Activated naive CD8-positive, alpha-beta T cell treated with anti-CD3 and anti-CD28 coated beads, Interleukin-2, amount 10 ng/mL, durations not matched to agents 7 days and 5 days (primary cell): ENCODE measurements around the gene SYK. TPM values are rescaled to one million over a fixed set of nuclear protein-coding genes. Genes with fewer than 3 reads are reported as not detected.
"Not testable (repeated sequence)": the region's sequence is repeated elsewhere in the genome, so short reads cannot be mapped to it uniquely, and the experiment has no call there.

Experiments used
- ATAC-seq: fragments of 150-1000 bp; cut with Tn5 transposase; one replicate; pipeline ENCODE4 v1.10.0; 2021; ENCODE audit warnings: low read depth, moderate library complexity
- POLR2A ChIA-PET: fragments of 350-600 bp; sonication (Branson Sonifier 250); formaldehyde crosslinking; loops from one replicate; lab custom pipeline; 2021; ENCODE audit warnings: antibody characterized with exemption; lab: Charles Lee
- DNase-seq: peaks from one replicate; pipeline ENCODE4 v3.0.0; 2021
- H3K27ac Mint-ChIP-seq: one replicate; pipeline ENCODE4 v1.8.0; 2022; ENCODE audit warnings: mild to moderate bottlenecking, mixed read lengths
- H3K27me3 Mint-ChIP-seq: one replicate; pipeline ENCODE4 v1.8.0; 2022; ENCODE audit warnings: mild to moderate bottlenecking, moderate library complexity, mixed read lengths
- H3K36me3 Mint-ChIP-seq: one replicate; pipeline ENCODE4 v1.8.0; 2021; ENCODE audit warnings: mild to moderate bottlenecking, mixed read lengths
- H3K4me1 Mint-ChIP-seq: one replicate; pipeline ENCODE4 v1.8.0; 2021; ENCODE audit warnings: mixed read lengths
- H3K4me3 Mint-ChIP-seq: one replicate; pipeline ENCODE4 v1.8.0; 2022; ENCODE audit warnings: mild to moderate bottlenecking, moderate library complexity, mixed read lengths
- H3K9me3 Mint-ChIP-seq: one replicate; pipeline ENCODE4 v1.8.0; 2021; ENCODE audit warnings: mixed read lengths
- total RNA-seq, 2 experiments: library from RNA; stranded (reverse); gene quantifications; one replicate each; pipeline ENCODE4 v1.2.3, GENCODE V29; 2021

SYK gene
- total RNA-seq, 2 experiments from 2014 or later, result 0.69 to 0.82 TPM

DNA sequence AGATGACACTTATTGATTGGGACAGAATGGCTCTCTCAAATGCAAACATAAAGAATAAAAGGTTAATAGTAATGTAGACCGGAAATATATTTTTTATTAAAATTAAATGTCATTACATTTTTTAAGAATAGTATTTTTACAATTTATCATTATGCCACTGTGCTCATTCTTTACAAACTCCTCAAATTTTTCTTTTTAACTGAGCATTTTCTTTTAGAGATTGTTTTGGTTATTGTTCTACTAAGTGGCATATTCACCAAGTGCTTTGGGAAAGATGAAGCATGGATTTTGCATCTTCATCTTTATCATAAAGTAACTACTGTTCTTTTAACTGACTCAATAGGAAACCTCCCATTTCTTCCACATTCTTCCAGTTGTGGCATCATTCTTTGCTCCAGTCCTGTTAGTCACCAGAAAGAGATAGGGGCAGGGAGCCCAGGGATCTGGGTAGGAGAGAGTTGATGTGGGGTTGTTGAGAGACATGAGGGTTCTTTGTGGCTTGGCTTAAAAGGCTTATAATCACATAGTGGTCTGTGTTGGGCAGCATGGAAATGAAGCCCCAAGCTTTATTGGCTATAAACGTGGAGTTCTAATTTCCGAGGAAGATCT is 69.8 kb downstream of the SYK start:
- POLR2A ChIA-PET, result no interaction called here
- no peaks in the 10 kb centered on the region for H3K36me3 Mint-ChIP-seq
- no peak overlapping the region for H3K4me3 Mint-ChIP-seq
- no peak for ATAC-seq
- no peak overlapping the region for H3K27ac Mint-ChIP-seq
- H3K9me3 Mint-ChIP-seq, result no peaks in the 10 kb centered on the region
- H3K27me3 Mint-ChIP-seq, result peaks cover 5% of the 10 kb centered on the region
- no peak for DNase-seq
- no peaks in the 10 kb centered on the region for H3K4me1 Mint-ChIP-seq

DNA sequence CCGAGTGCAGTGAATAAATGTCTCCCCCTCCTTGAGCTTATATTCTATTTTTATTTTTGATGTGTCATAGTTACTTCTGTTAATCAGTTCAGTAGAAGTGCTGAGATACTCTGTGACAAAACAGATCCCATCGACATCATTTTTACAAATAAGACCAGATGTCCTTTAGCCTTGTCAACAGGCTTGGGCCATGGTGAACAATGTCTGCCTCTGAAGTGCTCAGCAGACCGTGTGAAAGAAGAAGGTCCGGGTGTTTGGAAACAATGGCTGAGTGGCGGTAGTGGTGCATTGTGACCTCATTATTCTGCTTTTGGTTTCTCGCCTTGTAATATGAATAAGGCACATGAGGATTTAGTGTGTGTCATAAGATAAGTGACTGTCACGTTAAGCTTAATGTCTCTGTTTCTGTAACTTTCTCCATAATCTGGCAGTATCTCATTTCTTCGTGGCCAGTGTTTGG is 71.2 kb downstream of the SYK start:
- ATAC-seq, result no peak
- POLR2A ChIA-PET, result no interaction called here
- Mint-ChIP-seq H3K27ac (no peak overlapping the region), H3K4me3 (no peak overlapping the region), H3K36me3 (no peaks in the 10 kb centered on the region), H3K4me1 (no peaks in the 10 kb centered on the region), H3K27me3 (peaks cover 5% of the 10 kb centered on the region), H3K9me3 (no peaks in the 10 kb centered on the region)
- DNase-seq, result no peak

DNA sequence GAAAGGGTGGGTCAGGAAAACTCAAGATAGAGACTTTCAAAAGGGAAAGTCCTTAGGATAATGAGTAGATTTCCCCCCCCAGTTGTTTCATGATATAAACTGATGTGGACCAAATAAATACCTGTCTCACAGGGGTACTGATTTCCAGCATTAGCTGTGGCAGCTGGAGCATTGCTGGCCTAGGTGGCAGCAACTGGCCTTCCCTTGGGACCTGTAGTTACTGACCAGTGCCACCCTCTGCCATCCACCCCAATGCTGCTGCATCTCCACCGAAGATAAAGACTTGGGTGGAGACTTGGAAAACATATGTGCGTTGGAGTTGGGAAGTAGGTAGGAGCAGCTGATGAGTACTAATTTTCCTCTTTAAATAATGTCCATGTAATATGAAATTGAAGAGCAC is 71.8 kb downstream of the SYK start:
- Mint-ChIP-seq H3K4me1 (no peaks in the 10 kb centered on the region), H3K4me3 (no peak overlapping the region), H3K36me3 (no peaks in the 10 kb centered on the region), H3K9me3 (no peaks in the 10 kb centered on the region), H3K27me3 (peaks cover 6% of the 10 kb centered on the region), H3K27ac (no peak overlapping the region)
- ATAC-seq (no peak), DNase-seq (no peak)
- POLR2A ChIA-PET, result no interaction called here

DNA sequence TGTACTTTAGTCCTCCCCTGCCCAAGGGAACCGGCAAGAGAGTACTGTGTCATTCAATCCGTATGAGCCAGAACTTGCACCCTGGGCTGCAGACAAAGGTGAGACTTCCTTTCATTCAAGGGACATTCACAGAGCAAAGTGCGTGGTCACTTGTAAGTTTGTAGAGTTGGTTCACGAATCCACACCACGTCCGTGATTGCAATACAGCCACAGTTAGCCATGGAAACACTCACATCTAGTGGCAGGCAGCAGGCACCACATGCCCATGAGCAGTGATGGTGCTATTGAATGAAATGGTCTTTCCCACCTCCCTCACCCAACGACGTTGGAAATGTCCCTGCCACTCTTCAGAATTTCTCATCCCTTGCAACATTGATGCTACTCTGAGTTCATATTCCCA is 72.6 kb downstream of the SYK start:
- H3K4me3 Mint-ChIP-seq, result no peak overlapping the region
- H3K36me3 Mint-ChIP-seq, result no peaks in the 10 kb centered on the region
- H3K9me3 Mint-ChIP-seq, result no peaks in the 10 kb centered on the region
- DNase-seq, result no peak
- peaks cover 8% of the 10 kb centered on the region for H3K27me3 Mint-ChIP-seq
- H3K27ac Mint-ChIP-seq, result no peak overlapping the region
- POLR2A ChIA-PET, result no interaction called here
- no peaks in the 10 kb centered on the region for H3K4me1 Mint-ChIP-seq
- no peak for ATAC-seq

DNA sequence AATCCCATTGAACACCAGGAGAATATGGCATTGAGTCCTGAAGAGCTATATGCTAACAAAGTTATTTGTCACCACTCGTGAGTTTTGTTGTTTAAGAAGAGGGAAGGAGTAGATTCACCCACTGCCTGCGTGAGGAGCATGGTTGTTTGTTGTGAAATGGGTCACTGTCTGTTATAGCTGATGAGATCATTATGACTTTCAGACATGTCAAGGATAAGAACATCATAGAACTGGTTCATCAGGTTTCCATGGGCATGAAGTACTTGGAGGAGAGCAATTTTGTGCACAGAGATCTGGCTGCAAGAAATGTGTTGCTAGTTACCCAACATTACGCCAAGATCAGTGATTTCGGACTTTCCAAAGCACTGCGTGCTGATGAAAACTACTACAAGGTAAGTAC is 76.9 kb downstream of the SYK start:
- H3K27me3 Mint-ChIP-seq, result peaks cover 3% of the 10 kb centered on the region
- no peak for DNase-seq
- H3K4me3 Mint-ChIP-seq, result no peak overlapping the region
- H3K27ac Mint-ChIP-seq, result no peak overlapping the region
- POLR2A ChIA-PET, result no interaction called here
- no peaks in the 10 kb centered on the region for H3K36me3 Mint-ChIP-seq
- H3K9me3 Mint-ChIP-seq, result no peaks in the 10 kb centered on the region
- ATAC-seq, result no peak
- no peaks in the 10 kb centered on the region for H3K4me1 Mint-ChIP-seq

DNA sequence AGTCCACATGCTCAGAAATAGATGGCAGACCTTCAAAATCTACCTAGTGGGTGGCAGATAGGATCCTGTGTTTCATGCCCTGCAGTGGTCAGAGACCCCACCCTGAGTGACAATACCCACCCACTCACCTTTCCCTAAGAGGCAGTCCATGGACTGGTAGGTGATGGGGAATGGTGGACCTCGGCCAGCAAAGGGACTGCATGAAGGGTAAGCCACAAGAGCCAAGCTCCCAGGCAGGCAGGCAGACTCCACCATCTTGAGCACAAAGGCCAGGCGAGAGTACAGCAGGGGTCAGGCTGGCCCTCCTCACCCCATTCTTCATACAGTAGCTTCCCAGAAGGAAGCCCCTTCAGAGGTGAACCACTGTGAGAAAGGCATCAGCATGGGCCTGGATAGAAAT is 78.4 kb downstream of the SYK start:
- no peaks in the 10 kb centered on the region for H3K4me1 Mint-ChIP-seq
- no peak overlapping the region for H3K27ac Mint-ChIP-seq
- no peaks in the 10 kb centered on the region for H3K36me3 Mint-ChIP-seq

DNA sequence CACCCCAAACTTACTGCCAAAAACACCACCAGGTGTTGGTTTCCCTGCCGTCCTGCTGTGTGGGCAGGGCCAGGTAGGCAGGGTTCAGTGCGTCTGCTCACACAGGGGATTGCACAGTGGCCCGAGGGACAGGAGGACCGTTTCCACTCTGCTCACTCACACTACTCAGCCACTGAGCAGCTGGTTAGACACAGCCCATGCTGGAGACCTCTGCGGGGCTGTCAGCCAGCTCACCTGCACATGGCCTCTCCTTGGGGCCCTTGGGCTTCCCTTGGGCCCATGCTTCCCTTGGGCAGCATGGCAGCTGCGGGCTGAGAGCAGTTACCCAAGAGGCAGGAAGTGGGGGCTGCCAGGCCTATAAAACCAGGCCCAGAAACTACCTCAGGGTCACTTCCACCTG is 79.0 kb downstream of the SYK start:
- H3K27me3 Mint-ChIP-seq, result peaks cover 9% of the 10 kb centered on the region
- DNase-seq (no peak), ATAC-seq (no peak)
- H3K4me1 Mint-ChIP-seq, result no peaks in the 10 kb centered on the region
- no peak overlapping the region for H3K4me3 Mint-ChIP-seq
- no peaks in the 10 kb centered on the region for H3K36me3 Mint-ChIP-seq
- no peaks in the 10 kb centered on the region for H3K9me3 Mint-ChIP-seq
- POLR2A ChIA-PET, result no interaction called here
- H3K27ac Mint-ChIP-seq, result no peak overlapping the region

More for the DNA sequence above, 78.4 kb downstream of the SYK start:
- Mint-ChIP-seq H3K9me3 (no peaks in the 10 kb centered on the region), H3K4me3 (no peak overlapping the region), H3K27me3 (peaks cover 5% of the 10 kb centered on the region)
- POLR2A ChIA-PET, result no interaction called here
- ATAC-seq, result no peak
- no peak for DNase-seq

DNA sequence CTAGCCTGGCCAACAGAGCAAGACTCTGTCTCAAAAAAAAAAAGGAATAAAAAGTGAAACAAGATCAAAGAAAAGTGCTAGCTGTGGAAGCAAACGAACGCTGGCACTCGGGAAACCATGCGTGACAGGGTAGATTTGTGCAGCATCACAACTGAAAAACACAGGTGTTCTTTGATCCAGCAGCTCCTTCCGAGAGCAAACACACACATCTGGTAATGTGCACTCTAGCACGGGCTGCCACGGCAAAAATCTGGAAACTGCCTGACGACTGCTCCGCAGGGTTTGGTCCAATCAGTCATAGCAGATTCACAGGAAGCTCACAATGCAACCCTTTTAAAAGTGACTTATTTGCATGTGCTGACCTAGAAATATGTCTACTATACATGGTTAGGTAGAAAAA is 80.0 kb downstream of the SYK start:
- Mint-ChIP-seq H3K4me1 (no peaks in the 10 kb centered on the region), H3K9me3 (no peaks in the 10 kb centered on the region), H3K36me3 (no peaks in the 10 kb centered on the region), H3K4me3 (no peak overlapping the region), H3K27ac (no peak overlapping the region), H3K27me3 (peaks cover 9% of the 10 kb centered on the region)
- ATAC-seq (no peak), DNase-seq (no peak)
- POLR2A ChIA-PET, result no interaction called here

DNA sequence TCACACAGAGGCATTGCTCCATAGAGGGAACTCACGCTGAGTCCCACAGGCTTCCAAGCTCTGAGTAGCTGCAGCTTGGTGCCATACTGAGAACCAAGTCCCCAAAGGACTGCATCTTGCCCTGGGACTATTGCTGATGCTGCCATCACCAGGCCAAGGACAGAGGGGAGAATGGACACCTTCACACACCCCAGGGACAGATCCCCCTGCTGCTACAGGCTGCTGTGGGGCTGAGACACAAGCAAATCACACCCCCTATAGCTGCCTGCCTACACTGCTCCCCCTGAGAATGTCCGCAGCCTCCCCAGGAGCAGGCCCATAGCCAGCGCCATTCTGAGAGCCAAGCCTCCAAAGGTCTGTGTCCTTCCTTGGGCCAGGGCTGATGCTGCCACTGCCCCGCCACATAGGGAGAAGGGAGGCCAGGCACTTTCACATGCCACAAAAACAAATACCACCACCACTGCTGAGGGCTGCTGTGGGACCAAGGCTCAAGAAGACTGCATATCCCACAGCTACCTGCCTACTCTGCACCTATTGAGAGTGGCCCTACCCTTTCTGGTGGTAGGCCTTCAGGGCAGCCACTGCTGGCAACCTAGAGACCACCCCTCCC is 81.5 kb downstream of the SYK start:
- DNase-seq (no peak), ATAC-seq (no peak)
- Mint-ChIP-seq H3K9me3 (no peaks in the 10 kb centered on the region), H3K27me3 (peaks cover 11% of the 10 kb centered on the region), H3K27ac (no peak overlapping the region), H3K4me1 (no peaks in the 10 kb centered on the region), H3K36me3 (no peaks in the 10 kb centered on the region), H3K4me3 (no peak overlapping the region)
- POLR2A ChIA-PET, result no interaction called here

DNA sequence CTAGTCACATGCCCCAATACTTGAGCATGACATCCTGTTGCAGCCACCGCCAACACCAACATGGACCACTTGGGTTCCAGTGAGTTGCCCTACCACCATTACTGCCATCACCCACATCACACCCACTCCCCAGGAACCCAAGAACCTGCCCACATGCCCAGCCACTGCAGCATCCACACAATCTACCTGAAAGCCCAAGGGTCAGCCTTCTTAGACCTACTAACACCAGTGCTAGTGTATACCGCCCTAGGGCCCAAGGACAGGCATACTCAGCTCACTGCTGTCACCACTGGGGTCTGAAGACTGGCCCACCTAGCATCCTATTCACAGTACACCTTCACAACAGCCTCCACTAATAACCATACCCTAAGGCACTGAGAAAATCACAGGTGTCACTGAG is 82.0 kb downstream of the SYK start:
- no peak overlapping the region for H3K4me3 Mint-ChIP-seq
- no peak for DNase-seq
- no peaks in the 10 kb centered on the region for H3K9me3 Mint-ChIP-seq
- no peak overlapping the region for H3K27ac Mint-ChIP-seq
- peaks cover 7% of the 10 kb centered on the region for H3K27me3 Mint-ChIP-seq
- POLR2A ChIA-PET, result no interaction called here
- ATAC-seq, result no peak
- H3K4me1 Mint-ChIP-seq, result no peaks in the 10 kb centered on the region
- no peaks in the 10 kb centered on the region for H3K36me3 Mint-ChIP-seq

DNA sequence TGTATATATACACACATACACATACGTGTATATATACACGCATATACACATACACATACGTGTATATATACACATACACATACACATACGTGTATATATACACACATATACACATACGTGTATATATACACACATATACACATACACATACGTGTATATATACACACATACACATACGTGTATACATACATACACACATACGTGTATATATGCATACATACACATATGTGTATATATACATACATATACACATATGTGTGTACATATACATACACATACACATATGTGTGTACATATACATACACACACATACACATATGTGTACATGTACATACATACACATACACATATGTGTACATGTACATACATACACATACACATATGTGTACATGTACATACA is 82.6 kb downstream of the SYK start:
- H3K4me3 Mint-ChIP-seq, result no peak overlapping the region
- DNase-seq (no peak), ATAC-seq (no peak)
- H3K27ac Mint-ChIP-seq, result no peak overlapping the region
- no peaks in the 10 kb centered on the region for H3K9me3 Mint-ChIP-seq
- peaks cover 7% of the 10 kb centered on the region for H3K27me3 Mint-ChIP-seq
- no peaks in the 10 kb centered on the region for H3K36me3 Mint-ChIP-seq
- POLR2A ChIA-PET, result no interaction called here
- H3K4me1 Mint-ChIP-seq, result no peaks in the 10 kb centered on the region

DNA sequence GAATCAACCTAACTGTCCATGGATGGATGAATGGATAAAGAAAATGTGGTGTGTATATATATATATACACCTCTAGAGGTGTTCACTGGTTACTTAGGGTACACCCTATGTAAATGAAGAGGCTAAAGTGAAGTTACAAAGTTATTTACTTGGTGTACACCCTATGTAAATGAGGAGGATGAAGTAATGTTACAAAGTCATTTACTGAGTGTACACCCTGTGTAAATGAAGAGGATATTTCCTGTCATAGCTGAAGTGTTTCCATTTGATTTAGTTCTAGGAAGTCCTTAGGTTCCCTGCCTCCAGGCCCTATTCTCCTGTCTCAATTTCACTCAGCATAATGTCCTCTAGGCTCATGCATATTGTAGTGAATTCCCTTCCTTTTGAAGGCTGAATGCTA is 85.2 kb downstream of the SYK start:
- H3K27me3 Mint-ChIP-seq, H3K4me3 Mint-ChIP-seq, H3K27ac Mint-ChIP-seq, DNase-seq, ATAC-seq, H3K36me3 Mint-ChIP-seq, H3K9me3 Mint-ChIP-seq, POLR2A ChIA-PET, H3K4me1 Mint-ChIP-seq: not testable (repeated sequence)

DNA sequence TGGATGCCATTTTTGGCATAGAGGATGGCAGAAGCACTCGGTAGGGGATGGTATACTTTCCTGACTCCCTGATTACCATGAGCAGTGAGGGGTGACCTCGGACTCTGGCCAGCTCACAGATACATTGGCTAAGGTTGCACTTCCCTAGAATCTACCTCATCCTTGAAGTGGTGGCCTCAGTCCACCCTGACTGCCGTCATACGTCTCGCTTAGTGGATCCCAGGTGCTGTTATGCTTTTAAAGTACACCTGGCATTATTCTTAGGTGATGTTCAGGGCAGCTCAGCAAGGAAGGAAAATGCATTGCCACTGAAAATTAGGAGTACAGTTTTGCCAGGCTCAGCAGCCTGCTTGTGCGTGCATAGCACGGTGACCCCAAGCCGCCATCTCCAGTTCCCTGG is 87.3 kb downstream of the SYK start:
- Mint-ChIP-seq H3K4me1 (no peaks in the 10 kb centered on the region), H3K27ac (no peak overlapping the region), H3K36me3 (no peaks in the 10 kb centered on the region), H3K4me3 (no peak overlapping the region), H3K27me3 (peaks cover 7% of the 10 kb centered on the region), H3K9me3 (no peaks in the 10 kb centered on the region)
- POLR2A ChIA-PET, result no interaction called here
- no peak for ATAC-seq
- DNase-seq, result no peak

DNA sequence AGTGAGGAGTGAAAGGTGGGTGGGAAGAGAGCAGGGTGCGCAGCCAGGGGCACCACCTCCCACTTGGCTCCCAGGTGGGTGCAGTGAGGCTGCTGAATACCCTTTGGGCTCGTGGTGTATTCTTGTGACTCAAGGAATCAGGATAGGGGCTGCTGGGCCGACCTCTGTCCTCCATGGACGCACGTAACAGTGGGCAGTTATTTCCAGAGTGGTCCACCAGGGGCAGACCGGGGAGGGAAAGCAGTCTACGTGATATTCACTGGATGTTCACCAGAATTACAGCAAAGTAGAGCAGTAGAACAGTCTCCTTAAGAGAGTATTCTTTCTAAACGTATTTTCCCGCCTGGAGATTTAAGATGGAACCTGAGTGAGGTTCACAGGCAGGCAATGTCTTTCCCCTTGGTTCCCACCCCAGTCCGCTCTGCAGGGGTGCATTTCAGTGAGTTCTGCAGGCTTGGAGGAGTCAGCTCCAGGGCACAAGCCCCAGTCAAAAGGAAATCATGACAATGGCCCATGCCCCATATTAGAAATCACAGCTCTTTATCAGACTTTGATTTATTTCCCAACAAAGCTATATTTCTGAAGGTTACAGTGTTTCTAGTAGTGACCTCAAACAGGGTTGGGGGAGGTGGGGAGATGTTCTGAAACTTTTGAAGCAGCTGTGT is 88.7 kb downstream of the SYK start:
- H3K4me3 Mint-ChIP-seq, result no peak overlapping the region
- POLR2A ChIA-PET, result no interaction called here
- no peaks in the 10 kb centered on the region for H3K36me3 Mint-ChIP-seq
- ATAC-seq (no peak), DNase-seq (no peak)
- peaks cover 4% of the 10 kb centered on the region for H3K27me3 Mint-ChIP-seq
- H3K27ac Mint-ChIP-seq, result no peak overlapping the region
- H3K9me3 Mint-ChIP-seq, result no peaks in the 10 kb centered on the region
- H3K4me1 Mint-ChIP-seq, result no peaks in the 10 kb centered on the region
